Cortex of kidney (tissue), 1 donor: Measurements from ENCODE around the gene SEBOX.

Experiments
- DNase-seq: peaks from one replicate; lab custom pipeline; 2025; lab: John Stamatoyannopoulos, UW

SEBOX gene, protein sequence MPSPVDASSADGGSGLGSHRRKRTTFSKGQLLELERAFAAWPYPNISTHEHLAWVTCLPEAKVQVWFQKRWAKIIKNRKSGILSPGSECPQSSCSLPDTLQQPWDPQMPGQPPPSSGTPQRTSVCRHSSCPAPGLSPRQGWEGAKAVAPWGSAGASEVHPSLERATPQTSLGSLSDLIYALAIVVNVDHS

DNA sequence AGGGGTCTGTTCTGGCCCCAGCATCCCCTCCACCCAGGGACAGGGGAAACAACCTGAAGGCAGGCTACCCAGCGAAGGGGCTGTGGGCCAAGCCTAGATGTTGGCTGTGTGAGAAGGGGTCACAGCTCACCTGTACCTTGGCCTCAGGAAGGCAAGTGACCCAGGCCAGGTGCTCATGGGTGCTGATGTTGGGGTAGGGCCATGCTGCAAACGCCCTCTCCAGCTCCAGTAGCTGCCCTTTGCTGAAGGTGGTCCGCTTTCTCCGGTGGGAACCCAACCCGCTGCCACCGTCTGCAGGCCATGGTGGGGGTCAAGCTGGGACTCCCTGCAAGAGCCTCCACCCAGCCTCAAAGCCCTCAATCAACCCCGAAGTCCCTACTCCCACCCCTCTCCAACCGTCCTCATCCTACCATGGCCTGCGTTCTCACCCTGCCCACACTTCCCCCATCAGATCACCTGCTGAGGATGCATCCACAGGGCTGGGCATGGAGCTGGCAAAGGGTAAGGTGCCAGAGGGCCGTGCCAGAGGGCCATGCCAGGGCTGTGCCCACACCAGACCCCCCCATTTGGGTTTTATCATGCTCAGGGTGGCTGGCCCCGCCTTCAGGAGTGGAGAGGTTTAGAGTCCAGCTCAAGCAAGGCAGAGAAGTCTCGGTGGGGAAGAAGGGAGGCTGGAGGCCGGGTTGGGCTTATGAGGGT, at the start of gene SEBOX:
Gene SEBOX, minus strand, starts transcription at position 535 of the 699 bp plus-strand sequence. Its CDS starts 48 bp downstream, at position 487.
- no peak for DNase-seq

DNA sequence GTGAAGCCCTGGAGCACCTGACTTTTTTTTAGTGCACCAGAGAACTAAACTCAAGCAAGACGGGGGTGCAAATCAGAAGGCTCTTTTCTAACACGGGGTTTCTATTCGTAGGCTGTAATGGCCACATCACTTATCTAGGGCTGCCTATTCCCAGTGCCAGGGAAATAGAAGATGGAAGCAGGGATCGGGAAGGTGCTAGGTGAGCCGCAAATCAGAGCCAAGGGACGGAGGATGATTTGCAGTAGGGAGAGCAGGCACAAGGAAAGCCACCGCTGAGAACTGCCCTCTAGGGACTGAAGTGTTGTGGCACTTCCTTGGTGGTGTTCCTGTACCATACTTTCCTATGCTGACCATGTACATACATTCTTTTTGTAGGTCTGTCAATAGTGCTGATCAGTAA, 48.8 kb upstream of the SEBOX start:
- no peak for DNase-seq

DNA sequence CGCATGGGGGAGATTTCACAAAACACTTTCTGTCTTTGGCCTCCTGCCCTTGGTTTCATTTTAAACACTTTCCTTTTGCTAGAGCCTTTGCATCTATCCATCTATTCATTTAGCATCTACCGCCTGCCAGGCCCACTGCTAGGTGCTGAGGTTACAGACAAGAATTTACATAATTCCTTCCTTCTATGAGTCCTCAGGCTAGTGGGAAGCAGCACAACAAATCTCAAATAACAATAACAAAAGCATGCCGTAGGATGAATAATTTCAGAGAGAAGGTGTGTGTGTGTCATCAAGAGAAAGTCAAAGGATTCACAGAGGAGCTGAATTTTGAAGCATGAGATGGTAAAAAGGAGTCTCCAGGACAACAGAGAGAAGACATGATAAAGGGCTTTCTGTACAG, 47.1 kb upstream of the SEBOX start:
- DNase-seq, result no peak

DNA sequence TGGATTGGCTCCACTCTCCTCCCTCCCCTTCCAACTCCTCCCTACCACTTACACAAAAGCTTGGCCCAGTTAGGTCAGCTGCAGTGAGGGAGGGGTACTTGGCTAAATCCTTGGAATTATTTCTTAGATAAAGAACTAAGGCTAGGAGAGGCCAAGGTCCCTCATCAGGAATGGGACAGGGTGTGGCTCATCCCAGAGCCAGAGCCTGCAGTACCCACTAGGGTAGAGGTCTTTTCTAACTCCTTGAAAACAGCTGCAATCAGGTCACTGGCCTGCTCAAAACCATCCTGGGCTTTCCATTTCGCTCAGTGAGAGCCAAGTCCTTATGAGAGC, 42.9 kb upstream of the SEBOX start:
- no peak for DNase-seq

DNA sequence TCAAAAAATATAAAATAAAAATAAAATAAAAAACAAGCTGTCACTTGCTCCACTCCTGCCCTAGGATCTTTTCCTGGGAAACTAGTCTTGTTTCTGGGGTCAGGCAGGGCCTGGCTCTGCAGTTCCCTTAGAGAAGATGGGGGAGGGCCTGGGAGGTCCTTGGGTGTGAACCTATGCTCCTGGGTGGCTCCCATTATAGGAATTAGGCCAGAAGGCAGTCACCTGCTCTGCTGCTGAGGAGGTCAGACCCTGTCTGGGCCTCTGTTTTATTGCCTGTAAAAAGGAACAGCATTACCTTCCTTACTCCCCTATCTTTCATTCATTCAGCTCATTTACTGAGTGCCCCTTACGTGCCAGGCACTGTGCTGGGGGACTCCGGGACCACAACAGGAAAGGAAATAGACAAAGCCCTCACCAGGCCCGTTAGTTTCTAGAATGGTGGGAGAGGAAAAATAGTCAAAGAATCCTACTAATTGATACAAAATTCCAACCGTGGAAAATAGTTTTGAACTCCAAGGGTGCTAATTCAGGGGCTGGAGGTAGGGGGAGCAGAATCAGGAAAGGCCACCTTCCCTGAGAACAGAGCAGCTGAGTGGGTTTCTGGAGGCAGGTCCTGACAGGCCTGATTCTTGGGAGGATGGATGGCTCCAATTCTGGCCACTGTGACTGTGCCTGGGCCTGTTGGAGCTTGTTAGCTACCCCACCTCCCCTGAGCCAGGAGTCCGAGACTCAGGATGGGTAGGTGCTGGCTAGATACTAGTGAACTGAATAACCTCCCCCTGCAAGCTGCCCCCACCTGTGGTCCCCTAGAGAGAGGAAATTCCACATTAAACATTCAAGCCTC, 42.4 kb upstream of the SEBOX start:
- no peak for DNase-seq

DNA sequence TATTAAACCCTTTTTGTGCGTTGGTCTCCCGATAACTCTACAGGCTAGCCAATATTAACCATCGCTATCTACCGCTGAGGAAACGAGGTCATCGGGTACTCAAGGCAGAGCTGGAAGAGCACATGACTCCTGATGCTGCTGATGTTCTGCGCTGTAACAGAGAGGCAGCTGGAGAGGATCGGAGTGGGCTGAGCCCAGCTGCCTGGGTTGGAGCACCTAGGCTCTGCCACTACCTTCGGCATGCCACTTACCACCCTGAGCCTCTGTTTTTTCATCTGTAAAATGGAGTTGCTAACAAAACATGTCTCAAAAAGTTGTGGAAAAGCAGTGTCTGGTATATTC, 41.4 kb upstream of the SEBOX start:
- DNase-seq, result no peak

DNA sequence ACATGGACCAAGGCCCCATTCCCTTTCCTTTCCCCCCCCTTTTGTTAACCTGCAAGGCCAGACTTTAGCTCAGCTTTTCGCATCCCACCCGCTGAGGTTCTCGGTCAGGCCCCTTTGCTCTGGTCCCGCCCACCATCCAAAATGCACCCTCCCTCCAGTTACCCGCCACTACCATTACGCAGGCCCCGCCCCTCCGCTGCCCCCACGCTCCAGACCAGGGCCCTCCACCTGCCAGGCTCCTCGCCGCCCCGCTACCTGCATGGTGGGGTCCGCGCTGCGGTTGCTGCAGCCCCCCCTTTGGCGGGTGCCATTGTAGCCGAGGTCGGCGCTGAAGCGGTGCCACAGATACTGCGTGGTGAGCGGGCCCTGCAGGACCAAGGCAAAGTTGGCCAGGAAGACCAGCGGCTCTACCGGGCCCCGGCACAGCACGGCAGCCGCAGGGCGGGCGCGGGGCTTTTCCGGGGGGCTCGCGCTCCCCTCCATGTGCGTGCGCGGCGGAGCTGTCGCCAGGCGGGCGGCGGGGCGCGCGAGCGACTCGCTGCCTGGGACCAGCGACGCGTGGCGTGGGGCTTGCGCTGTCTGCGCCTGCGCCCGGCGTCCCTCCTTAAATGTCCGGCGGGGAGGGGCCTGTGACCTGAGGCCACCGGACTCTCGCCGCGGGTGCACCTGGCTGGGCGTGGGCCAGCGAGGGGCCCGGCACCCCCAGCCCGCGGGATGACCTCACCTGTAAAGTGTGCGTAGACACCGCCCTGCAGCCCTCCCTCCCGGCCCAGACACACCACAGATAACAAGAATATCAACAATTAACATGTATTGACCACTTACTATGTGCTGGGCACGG, 40.9 kb upstream of the SEBOX start, which contains the start of gene SLC46A1:
Gene SLC46A1, minus strand, starts transcription at position 581 of the 841 bp plus-strand sequence. Its CDS starts 98 bp downstream, at position 483.
- no peak for DNase-seq

DNA sequence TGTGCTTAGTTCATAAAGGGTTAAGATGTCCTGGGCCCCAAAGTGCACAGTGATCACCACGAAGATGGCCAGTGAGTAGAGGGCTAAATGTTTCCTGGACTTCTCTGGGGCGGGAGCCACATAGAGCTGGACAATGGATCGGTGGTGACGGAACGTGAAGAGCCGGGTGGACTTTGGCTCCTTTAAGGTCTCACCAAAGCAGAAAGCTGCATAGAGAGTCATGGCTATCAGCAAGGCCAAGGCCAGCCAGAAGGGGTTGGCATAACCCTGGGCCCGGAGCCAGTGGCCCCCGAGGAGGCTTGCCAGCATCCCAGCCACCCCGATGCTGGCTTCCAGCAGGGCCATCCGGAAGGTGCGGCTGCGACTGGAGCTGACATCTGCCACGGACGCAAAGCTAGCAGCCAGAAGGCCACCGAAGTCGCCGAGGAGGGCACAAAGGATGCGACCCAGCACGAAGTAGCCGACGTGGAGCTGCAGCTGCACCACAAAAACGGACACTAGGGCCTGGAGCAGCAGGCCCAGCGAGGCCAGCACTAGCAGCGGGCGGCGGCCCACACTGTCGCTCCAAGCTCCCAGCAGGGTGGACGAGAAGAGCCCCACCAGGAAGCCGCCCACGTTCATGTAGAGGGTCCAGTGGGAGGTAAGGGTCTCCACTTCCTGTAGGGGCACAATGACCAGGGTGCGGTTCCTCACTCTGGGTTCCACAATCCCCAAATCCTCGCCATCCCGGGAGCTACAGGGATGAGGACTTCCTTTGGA, 40.0 kb upstream of the SEBOX start:
- DNase-seq, result no peak

DNA sequence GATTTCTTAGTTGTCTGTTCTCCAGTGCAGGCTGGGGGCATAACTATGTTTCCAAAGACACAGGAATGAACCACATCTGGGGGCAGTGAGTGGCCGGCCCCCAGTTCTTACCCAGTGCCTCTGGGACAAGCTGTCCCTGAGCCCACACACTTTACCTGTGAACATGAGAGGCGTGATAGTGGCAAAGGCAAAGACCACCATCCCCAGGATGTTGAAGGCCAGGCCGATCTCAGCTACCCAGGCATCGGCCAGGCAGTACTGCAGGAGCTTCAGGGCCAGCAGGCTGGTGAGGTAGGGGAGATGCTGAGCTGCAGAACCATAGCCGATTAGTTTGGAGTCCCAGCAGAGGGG, 39.4 kb upstream of the SEBOX start:
- no peak for DNase-seq

DNA sequence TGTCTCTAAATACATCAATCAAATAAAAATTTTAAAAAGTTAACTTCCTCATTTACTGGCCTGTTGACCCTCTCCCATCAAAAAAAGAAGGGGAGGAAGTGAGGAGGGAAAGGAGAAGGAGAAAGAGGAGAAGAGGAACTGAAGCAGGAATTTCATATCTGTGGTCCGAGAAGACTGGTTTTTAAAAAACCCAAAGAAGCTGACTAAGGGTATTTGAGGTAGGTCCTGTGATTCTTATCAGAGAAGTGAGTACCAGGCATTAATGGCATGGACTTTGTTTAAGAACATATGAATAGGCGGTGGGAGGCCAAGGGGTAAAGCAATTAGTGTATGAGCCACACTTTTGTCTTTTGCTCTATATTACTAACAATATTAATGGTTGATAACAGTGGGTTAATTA, 39.0 kb upstream of the SEBOX start:
- DNase-seq, result no peak

DNA sequence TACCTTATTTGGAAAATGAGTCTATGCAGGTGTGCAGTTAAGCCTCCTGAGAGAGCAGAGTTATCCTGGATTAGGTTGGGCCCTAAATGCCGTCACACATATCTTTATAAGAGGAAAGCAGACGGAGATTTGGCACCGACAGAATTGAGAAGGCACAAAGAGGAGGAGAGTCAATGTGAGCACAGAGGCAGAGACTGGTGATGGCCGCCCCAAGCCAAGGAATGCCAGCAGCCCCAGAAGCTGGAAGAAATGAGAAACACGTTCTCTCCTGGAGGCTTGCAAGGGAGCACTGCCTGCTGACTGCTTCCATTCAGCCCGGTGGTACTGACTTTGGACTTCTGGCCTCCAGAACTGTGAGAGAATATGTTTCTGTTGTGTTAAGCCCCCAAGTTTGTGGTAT, 37.8 kb upstream of the SEBOX start:
- no peak for DNase-seq

DNA sequence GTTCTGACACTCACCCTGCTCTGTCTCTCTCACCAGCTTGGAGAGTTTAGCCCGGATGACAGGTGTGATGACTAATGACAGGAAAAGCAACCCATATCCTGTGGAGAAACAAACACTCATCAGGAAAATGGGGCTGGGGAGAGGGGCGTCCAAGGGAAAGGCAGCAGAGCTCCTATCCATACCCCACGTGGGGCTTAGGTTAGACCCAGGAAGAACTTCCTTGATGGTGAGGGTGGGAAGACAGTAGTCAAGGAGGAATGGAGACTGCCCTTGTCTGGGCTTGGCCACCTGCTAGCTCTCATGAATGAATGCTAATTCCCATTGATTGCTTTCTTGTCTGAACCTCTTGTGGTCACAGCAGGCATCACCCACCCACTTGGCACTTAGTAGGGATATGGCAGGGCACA, 37.2 kb upstream of the SEBOX start:
- no peak for DNase-seq

DNA sequence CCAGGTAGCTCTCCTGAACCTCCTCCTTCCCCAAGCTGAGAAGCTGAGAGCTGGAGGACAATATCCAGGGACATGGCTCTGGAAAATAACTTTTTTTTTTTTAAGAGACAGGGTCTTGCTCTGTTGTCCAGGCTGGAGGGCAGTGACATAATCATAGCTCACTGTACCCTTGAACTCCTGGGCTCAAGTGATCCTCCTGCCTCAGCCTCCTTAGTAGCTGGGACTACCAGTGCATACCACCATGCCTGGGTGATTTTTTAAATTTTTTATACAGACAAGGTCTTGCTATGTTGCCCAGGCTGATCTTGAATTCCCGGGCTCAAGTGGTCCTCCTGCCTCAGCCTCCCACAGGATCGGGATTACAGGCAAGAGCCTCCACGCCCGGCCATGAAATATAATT, 34.8 kb upstream of the SEBOX start:
- no peak for DNase-seq

DNA sequence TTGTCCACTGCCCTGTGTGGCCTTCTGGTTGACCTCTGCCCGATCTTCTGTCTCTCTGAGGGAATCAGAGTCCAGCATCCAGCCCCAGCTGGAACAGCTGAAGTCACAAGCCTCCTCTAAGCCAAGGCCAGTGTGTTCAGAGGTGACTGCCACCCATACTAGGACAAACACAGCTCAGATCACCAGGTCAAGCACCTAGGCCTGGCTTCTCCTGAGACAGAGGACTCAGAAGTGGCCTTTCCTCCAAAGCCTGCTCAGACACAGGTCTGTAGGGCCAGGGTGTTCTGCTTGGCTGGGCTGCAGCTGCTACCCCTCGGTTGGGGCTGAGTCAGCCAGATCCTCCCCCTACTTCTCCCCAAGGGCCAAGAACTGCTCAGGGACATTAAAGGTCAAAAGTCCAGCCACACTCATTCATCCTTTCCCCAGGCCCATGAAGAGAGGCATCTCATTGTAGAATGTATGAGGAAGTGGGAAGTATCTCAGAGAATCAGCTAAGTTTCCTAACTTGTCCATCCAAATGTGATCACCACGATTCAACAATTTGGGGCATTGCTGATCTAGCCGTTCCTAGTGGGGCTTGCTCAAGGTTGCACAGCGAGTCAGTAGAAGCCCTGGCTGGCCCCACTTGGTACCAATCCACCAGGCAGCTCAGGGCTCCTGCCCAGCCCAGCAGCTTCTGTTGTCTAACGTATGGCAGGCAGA, 33.4 kb upstream of the SEBOX start:
- no peak for DNase-seq

DNA sequence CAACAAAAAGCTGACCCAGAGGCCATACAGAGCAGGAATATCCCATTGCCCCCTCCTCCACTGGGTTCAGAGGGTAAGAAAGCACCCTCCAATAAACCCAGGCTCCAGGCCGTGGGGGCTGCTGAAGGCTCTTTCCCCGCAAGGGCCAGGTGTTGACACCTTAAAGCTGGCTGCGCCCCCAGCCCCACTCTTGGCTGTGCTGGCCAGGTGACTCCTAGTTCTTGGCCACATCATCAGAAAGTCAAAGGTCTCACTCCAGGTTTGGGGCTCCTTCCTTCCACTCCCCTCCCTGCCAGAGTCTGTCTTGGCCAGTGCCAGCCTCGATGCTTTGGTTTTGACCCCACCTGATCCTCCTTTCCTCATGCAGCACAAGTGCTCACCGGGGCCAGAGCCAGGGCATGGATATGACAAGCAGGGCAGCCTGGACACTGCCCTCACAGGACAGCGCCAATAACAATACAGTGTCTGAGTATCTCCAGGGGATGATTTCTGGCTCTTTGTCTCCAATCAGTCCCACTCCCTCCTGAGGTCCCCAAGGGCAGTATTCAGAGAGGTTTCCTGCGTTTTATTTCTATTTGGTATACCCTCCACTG, 32.8 kb upstream of the SEBOX start:
- DNase-seq, result no peak

DNA sequence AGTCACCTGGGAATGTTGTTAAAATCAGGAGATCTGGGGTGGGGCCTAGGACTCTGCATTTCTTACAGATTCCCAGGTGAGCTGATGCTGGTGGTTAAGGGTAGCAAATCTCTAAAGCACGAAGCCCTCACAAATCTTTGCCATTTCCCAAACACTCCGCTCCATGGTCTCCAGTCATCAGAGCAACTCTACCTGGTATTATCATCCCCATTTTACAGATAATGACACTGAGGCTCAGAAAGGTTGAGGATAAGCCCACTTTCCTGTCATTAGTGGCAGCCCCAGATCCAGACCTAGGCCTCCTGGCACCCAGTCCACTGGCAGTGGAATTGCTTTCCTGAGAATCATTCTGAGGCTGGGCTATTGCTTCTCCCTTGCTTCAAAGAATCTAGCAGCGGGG, 32.3 kb upstream of the SEBOX start:
- no peak for DNase-seq

DNA sequence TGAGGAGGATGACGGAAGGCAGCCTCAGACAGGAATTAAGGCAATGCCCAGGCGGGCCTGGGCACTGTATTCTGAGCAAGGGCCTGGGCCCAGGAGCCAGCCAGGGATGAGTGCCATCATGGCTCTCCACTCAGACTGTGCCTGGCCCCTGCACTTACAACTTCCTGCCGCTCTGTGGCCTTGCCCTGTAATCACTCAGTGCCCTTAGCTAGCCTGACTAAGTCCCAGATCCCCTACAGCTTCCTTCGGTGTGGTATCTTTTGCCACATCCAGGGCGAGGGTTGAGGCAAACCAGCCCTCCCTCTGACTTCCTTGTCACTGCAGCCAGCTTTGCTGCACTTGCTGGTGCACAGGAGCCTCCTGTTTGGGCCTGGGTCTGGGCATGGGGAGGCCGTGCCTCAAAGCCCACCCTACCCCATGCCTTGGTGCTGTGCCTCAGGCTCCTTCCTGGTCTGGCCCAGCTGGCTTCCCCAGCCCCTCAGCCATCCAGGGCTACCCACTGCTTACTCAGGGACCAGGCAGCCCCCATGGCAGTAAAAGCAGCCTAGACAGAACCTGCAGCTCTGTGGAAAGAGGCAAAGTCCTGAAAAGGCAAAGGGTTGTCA, 31.7 kb upstream of the SEBOX start:
- DNase-seq, result no peak

DNA sequence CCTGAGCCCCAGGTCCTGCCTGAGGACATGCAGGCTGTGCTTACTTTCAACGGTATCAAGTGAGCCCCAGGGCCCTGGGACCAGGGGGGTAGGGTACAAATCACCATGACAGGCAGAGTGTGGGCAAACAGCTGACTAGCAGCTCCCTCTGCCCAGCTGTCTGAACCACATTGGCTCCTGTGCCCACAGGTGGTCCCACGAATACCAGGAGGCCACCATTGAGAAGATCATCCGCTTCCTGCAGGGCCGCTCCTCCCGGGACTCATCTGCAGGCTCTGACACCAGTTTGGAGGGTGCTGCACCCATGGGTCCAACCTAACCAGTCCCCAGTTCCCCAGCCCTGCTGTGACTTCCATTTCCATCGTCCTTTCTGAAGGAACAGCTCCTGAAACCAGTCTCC, 31.0 kb upstream of the SEBOX start:
- DNase-seq, result no peak

DNA sequence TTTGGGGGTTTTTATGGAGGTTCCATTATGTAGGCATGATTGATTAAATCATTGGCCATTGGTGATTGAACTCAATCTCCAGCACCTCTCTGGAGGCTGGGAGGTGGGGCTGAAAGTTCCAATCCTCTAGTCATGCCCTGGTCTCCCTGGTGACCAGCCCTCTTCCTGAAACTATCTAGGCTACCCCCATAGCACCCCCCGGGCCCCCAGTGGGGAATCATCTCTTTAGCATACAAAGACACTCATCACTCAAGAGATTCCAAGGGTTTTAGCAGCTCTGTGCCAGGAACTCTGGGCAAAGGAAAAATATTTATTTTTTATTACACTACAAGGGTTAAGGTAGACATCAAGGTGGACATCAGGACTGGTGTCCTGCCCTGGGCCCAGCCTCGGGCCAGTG, 30.4 kb upstream of the SEBOX start:
- no peak for DNase-seq
